ENCODE measurements around the gene IGBP1.

The IGBP1 gene

DNA sequence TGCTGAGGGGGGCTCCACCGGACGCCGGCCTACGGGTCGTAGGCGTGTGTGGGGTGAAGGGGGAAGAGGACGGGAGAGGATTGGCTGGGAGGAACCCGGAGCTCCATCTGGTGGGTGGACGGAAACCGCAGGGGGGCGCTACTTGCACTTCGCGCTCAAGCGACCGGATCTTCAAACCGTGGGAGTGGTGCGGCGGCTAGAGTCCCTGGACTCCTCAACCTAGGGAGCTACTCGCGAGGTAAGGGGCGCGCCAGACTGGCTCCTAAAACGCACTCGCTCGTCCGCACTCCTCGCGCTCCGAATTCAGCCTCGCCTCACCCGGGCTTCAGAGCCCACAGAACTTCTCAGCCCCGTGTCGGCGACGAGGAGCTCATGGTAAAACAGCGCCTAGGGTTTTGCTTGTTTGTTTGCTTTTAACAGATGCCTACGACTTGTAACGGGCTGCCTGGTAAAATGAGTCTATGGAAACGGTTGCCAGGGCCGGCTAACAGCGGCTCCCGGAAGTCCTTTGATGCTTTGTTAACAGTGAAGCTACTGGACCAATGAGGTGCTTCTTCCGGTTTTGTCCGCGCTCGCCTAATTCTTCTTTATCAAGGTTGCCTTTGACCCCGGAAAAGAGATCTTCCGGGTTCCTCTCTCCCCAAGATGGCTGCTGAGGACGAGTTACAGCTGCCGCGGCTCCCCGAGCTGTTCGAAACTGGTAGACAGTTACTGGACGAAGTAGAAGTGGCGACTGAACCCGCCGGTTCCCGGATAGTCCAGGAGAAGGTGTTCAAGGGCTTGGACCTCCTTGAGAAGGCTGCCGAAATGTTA lies at the start of gene IGBP1:
Gene IGBP1 (plus strand): TSS at position 145 of the 813 bp plus-strand sequence. CDS start 501 bp downstream, at position 646.
- peak; percentile 88 for DNase-seq (ENCODE audit: low read depth)
- TF ChIP-seq, protein P1, sequence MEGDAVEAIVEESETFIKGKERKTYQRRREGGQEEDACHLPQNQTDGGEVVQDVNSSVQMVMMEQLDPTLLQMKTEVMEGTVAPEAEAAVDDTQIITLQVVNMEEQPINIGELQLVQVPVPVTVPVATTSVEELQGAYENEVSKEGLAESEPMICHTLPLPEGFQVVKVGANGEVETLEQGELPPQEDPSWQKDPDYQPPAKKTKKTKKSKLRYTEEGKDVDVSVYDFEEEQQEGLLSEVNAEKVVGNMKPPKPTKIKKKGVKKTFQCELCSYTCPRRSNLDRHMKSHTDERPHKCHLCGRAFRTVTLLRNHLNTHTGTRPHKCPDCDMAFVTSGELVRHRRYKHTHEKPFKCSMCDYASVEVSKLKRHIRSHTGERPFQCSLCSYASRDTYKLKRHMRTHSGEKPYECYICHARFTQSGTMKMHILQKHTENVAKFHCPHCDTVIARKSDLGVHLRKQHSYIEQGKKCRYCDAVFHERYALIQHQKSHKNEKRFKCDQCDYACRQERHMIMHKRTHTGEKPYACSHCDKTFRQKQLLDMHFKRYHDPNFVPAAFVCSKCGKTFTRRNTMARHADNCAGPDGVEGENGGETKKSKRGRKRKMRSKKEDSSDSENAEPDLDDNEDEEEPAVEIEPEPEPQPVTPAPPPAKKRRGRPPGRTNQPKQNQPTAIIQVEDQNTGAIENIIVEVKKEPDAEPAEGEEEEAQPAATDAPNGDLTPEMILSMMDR (IDR thresholded peaks at IDR 0.05; ENCODE audit: insufficient read depth, low read depth, low read length, missing control alignments), result peak; percentile 45

GRCh38 chrX:70084592-70085240 lies 48.5 kb upstream of the IGBP1 start:
- TF ChIP-seq, protein P1 (IDR thresholded peaks at IDR 0.05; ENCODE audit: insufficient read depth, low read depth, low read length, missing control alignments), result no peak
- no peak overlapping the region for H3K4me3 ChIP-seq (ENCODE audit: low read depth, low read length)
- DNase-seq (ENCODE audit: low read depth), result no peak

More for the DNA sequence above, at the start of gene IGBP1:
- peak within 1 kb of the TSS; percentile 86 for H3K4me3 ChIP-seq (ENCODE audit: low read depth, low read length)

- TF ChIP-seq, protein P1 (IDR thresholded peaks at IDR 0.05; ENCODE audit: insufficient read depth, low read depth, low read length, missing control alignments), result no peak
- no peak for DNase-seq (ENCODE audit: low read depth)
- H3K4me3 ChIP-seq (ENCODE audit: low read depth, low read length), result no peak overlapping the region
Observed at GRCh38 chrX:70087857-70088630, 45.2 kb upstream of the IGBP1 start.

DNA sequence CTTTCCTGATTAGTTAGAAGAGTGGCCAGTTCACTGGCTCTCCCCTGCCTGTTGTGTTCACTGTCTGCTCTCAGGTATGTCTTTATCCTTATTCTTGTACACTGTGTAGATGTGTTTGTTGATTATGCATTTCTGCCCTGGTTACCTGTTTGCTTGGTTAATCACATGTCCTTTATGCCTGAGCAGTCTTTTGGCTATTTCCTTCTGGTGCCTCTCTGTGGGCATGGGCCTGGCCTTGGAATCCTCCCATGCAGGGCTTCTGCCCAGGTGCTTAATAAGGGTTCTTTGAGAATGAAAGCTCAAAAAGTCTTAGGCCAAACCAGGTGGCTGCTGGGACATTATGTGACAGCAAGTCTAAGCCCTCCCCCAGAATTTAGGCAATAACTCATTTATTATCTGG lies 44.5 kb upstream of the IGBP1 start:
- TF ChIP-seq, protein P1 (IDR thresholded peaks at IDR 0.05; ENCODE audit: insufficient read depth, low read depth, low read length, missing control alignments), result no peak
- no peak for DNase-seq (ENCODE audit: low read depth)
- no peak overlapping the region for H3K4me3 ChIP-seq (ENCODE audit: low read depth, low read length)

GRCh38 chrX:70089604-70090297 lies 43.5 kb upstream of the IGBP1 start:
- H3K4me3 ChIP-seq (ENCODE audit: low read depth, low read length), result no peak overlapping the region
- no peak for DNase-seq (ENCODE audit: low read depth)
- TF ChIP-seq, protein P1 (IDR thresholded peaks at IDR 0.05; ENCODE audit: insufficient read depth, low read depth, low read length, missing control alignments), result no peak

DNA sequence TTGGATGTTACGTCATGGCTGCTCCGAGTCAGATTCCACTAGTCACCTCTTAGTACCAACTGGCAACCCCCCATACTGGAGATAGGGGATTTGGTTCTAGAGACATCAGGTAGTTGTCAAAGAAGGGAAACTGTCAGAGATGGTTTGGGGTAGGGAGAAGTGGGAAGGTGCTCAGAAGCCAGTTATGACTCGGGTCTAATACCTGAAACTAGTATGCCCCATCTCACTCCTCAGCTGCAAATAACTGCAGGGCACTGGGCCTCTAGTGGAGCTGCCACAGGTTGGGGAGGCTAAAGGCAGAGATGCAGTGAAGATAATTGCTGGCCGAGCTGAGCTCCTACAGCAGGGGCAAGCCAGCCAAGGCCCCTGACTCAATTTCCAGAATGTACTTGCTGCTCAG lies 41.0 kb upstream of the IGBP1 start:
- TF ChIP-seq, protein P1 (IDR thresholded peaks at IDR 0.05; ENCODE audit: insufficient read depth, low read depth, low read length, missing control alignments), result no peak
- no peak overlapping the region for H3K4me3 ChIP-seq (ENCODE audit: low read depth, low read length)
- no peak for DNase-seq (ENCODE audit: low read depth)

All from GM12865 (cell line).